GM12864 (cell line): Measurements from ENCODE around the gene SESN2.

Experiments used
- DNase-seq: peaks from one replicate; pipeline ENCODE4 v3.0.0-alpha.2; 2011; ENCODE audit warnings: low read depth
- H3K4me3 ChIP-seq: 2 replicates; pipeline ENCODE4 v1.5.1; 2011; ENCODE audit warnings: mild to moderate bottlenecking, low read depth, low read length, control low read depth
- CTCF ChIP-seq: IDR thresholded peaks from 2 replicates; pipeline ENCODE4 v1.5.1; 2011; ENCODE audit warnings: low read depth, mild to moderate bottlenecking, moderate library complexity, low read length, control low read depth, inconsistent platforms; ENCODE audit errors: missing control alignments

The SESN2 gene

GRCh38 chr1:28249866-28250295 lies 9.4 kb upstream of the SESN2 start:
- no peak for TF ChIP-seq CTCF
- no peak overlapping the region for H3K4me3 ChIP-seq
- DNase-seq: no peak

DNA sequence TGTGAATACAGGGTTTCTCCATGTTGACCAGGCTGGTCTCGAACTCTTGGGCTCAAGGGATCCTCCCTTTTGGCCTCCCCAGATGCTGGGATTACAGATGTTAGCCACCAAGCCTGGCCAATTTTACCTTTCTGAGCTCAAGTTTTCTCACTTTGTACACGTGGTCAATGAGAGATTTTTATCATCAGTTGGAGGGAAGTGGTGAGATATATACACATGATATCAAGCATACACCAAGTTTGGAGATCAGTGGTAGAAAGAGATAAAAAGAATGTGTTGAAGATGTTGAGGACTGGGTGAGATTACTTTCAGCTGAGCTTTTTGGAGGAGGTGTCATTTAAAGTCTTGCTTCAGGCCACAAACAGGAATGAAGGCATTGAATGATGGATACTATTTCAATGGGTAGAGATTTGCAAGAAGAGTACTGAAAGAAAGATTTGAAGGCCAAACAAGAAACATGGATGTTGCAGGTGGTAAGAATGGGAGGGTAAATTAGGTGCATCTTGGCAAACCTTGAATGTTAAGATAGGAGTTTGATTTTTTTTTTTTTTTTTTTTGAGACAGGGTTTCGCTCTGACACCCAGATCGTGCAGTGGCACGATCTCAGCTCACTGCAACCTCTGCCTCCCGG lies 3.0 kb upstream of the SESN2 start:
- H3K4me3 ChIP-seq: no peak overlapping the region
- TF ChIP-seq CTCF: no peak
- DNase-seq: no peak

DNA sequence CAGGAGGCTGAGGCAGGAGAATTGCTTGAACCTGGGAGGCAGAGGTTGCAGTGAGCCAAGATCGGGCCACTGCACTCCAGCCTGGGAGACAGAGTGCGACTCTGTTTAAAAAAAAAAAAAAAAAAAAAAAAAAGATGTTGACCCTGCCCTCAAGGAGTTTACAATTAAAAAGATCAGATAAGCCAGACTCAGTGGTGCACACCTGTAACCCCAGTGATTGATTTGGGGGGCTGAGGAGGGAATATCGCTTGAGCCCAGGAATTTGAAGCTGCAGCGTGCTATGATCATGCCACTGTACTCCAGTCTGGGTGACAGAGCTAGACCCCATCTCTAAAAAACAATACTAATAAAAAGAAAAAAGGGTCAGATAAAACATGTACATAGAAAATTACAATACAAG lies 1.6 kb upstream of the SESN2 start:
- TF ChIP-seq CTCF: no peak
- H3K4me3 ChIP-seq: no peak overlapping the region
- no peak for DNase-seq

DNA sequence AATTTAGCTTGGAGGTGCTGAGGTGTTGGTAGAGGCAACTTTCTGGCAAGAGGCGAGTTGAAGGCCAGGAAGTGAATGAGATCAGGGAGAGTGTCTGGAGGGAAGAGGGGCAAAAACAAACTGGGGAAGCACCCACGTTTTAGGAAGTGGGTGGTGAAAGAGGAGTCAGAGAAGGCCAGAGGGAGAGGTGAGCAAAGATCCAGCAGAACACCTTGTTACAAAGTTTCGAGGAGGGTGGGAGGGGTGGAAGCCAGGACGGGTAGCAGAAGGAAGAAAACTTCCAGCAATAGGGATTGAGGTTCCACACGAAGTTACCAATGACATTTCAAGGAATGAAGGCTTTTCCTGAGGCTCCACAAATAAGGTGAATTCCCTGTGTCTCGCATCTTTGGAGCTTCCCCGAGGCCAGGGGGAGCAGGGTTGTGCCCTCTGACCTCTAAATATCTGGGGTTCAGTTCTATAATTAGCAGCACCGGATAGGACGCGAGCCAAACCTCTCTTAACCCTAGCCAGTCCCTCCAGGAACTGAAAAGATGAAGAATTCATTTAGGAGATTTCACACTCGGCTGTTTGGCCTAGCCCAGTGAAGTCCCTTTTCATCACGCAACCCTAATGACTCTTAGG lies 578 bp upstream of the SESN2 start:
- DNase-seq: no peak
- H3K4me3 ChIP-seq: peak overlapping the region; percentile 37
- TF ChIP-seq CTCF: no peak

- no peak for TF ChIP-seq CTCF
- peak overlapping the region; percentile 99 for H3K4me3 ChIP-seq
- no peak for DNase-seq
Measured at GRCh38 chr1:28259934-28260802, 850 bp downstream of the SESN2 start.

- no peak for DNase-seq
- H3K4me3 ChIP-seq: peak overlapping the region; percentile 99
- no peak for TF ChIP-seq CTCF
Measured at GRCh38 chr1:28260803-28261174, 1.5 kb downstream of the SESN2 start.
